Keratinocyte (primary cell): Measurements from ENCODE around the gene DGKI. TPM values are rescaled to one million over a fixed set of nuclear protein-coding genes. Genes with fewer than 3 reads are reported as not detected.

Source experiments
- DNase-seq: peaks from one replicate; pipeline ENCODE4 v3.0.0-alpha.2; 2011; ENCODE audit warnings: low read depth, missing footprints, low spot score
- FAIRE-seq: peaks from 2 replicates; lab custom pipeline; 2011; peaks lifted over from hg19 to GRCh38; lab: Jason Lieb, UNC
- H2AFZ ChIP-seq: 2 replicates; pipeline ENCODE4 v1.6.0; 2012; ENCODE audit warnings: low read length, control low read depth, inconsistent platforms; ENCODE audit not compliant: control insufficient read depth
- H3K27ac ChIP-seq: 2 replicates; pipeline ENCODE4 v1.5.1; 2011; ENCODE audit warnings: low read length; ENCODE audit not compliant: control insufficient read depth, insufficient read depth
- H3K27me3 ChIP-seq: 3 replicates; pipeline ENCODE4 v1.6.0; 2011; ENCODE audit warnings: low read length; ENCODE audit not compliant: control insufficient read depth, insufficient read depth; ENCODE audit errors: extremely low read depth
- H3K36me3 ChIP-seq, 2 experiments: 2 replicates in 1 of 2; 3 replicates in 1 of 2; pipeline ENCODE4 v1.5.1; 2011; ENCODE audit warnings: low read length in 2 of 2, mild to moderate bottlenecking in 1 of 2; ENCODE audit not compliant: control insufficient read depth in 2 of 2, insufficient read depth in 2 of 2; ENCODE audit errors: extremely low read depth in 1 of 2
- H3K4me1 ChIP-seq: 3 replicates; pipeline ENCODE4 v1.5.1; 2011; ENCODE audit warnings: low read length; ENCODE audit not compliant: control insufficient read depth, insufficient read depth; ENCODE audit errors: extremely low read depth
- H3K4me2 ChIP-seq: 3 replicates; pipeline ENCODE4 v1.6.0; 2011; ENCODE audit warnings: low read depth, low read length; ENCODE audit not compliant: control insufficient read depth, insufficient read depth; ENCODE audit errors: extremely low read depth
- H3K4me3 ChIP-seq, 3 experiments: fragments of 200-600 bp in 1 of 3; sonication (generic) in 1 of 3; 2 replicates in 2 of 3; 3 replicates in 1 of 3; pipeline ENCODE4 v1.5.1; 2011 to 2016; ENCODE audit warnings: low read length in 3 of 3, mild to moderate bottlenecking in 3 of 3, control low read depth in 2 of 3, inconsistent platforms in 1 of 3, low read depth in 1 of 3, mixed read lengths in 1 of 3, mixed run types in 1 of 3, moderate library complexity in 1 of 3; ENCODE audit not compliant: control insufficient read depth in 2 of 3, insufficient read depth in 2 of 3; ENCODE audit errors: extremely low read depth in 1 of 3
- H3K79me2 ChIP-seq: 2 replicates; pipeline ENCODE4 v1.6.0; 2012; ENCODE audit warnings: low read length; ENCODE audit not compliant: control insufficient read depth, insufficient read depth
- H3K9ac ChIP-seq: 3 replicates; pipeline ENCODE4 v1.6.0; 2011; ENCODE audit warnings: low read length; ENCODE audit not compliant: control insufficient read depth, insufficient read depth; ENCODE audit errors: extremely low read depth
- H3K9me1 ChIP-seq: 3 replicates; pipeline ENCODE4 v1.6.0; 2011; ENCODE audit warnings: low read length; ENCODE audit not compliant: control insufficient read depth, insufficient read depth; ENCODE audit errors: extremely low read depth
- H3K9me3 ChIP-seq: 2 replicates; pipeline ENCODE4 v1.5.1; 2012; ENCODE audit warnings: low read depth, low read length; ENCODE audit not compliant: control insufficient read depth
- H4K20me1 ChIP-seq: 3 replicates; pipeline ENCODE4 v1.6.0; 2011; ENCODE audit warnings: low read length; ENCODE audit not compliant: control insufficient read depth, insufficient read depth; ENCODE audit errors: extremely low read depth
- EZH2 ChIP-seq: IDR thresholded peaks from one replicate; pipeline ENCODE4 v1.6.1; 2012; ENCODE audit warnings: inconsistent platforms, mild to moderate bottlenecking, low read length, moderate library complexity
- dilution Hi-C: fragments of 300-500 bp; cut with MboI; formaldehyde crosslinking; loops from one replicate; pipeline ENCODE4 v1.7.0; 2020; ENCODE audit warnings: low sequenced_read_pairs; ENCODE audit not compliant: extremely low pct_ligation_motif_present
- polyA plus RNA-seq, 5 experiments: library from polyadenylated mRNA; depleted of rRNA in 3 of 5; stranded (reverse) in 3 of 5; stranded (forward) in 1 of 5; unstranded in 1 of 5; fragments of >200 nt; gene quantifications; 1 replicate in 1 of 5; 2 replicates in 3 of 5; 3 replicates in 1 of 5; pipeline versions ENCODE4 v1.2.1 to v1.2.3, GENCODE V29; 2011 to 2012; ENCODE audit warnings: missing spikeins in 2 of 5, low read depth in 1 of 5, low replicate concordance in 1 of 5
- TF ChIP-seq, protein P1 (sequence below), 3 experiments: IDR thresholded peaks in 1 of 3; conservative IDR thresholded peaks in 1 of 3; optimal IDR thresholded peaks in 1 of 3; 2 replicates in 2 of 3; 3 replicates in 1 of 3; pipeline versions ENCODE3 to v1.5.1; 2011; ENCODE audit warnings: low read length in 3 of 3, mild to moderate bottlenecking in 3 of 3, moderate library complexity in 2 of 3, control low read depth in 1 of 3, inconsistent platforms in 1 of 3; ENCODE audit not compliant: insufficient read depth in 2 of 3; ENCODE audit errors: extremely low read depth in 1 of 3

The DGKI gene
- polyA plus RNA-seq, 1 donor (not counting 4 experiments of a cell fraction or from before 2014, with no cell fraction given), result 0.14 TPM

DNA sequence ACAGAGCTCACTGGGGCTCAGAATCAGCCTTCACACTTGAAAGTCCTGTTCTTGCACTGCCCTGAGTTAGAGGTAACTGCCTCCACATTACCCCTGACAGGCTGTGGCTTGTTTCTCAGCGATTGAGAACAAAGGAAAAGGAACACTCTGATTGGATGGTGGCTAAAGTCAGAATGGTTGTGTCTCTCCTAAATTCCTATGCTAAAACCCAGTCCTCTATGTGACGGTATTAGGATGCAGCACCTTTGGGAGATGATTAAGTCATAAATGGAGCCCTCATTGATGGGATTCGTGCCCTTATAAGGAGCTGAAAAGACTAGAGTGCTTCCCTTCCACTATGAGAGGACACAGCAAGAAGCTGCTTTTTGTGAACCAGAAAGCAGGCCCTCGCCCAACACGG lies 38.9 kb upstream of the DGKI start:
- no peak overlapping the region for H3K4me3 ChIP-seq
- no peaks in the 10 kb centered on the region for H3K9me3 ChIP-seq
- DNase-seq (no peak), FAIRE-seq (peak; percentile 52)
- H4K20me1 ChIP-seq, result no peaks in the 10 kb centered on the region
- no peak overlapping the region for H2AFZ ChIP-seq
- no peak overlapping the region for H3K9ac ChIP-seq
- peak overlapping the region; percentile 26 for H3K4me2 ChIP-seq
- TF ChIP-seq EZH2, result no peak
- TF ChIP-seq, protein P1, sequence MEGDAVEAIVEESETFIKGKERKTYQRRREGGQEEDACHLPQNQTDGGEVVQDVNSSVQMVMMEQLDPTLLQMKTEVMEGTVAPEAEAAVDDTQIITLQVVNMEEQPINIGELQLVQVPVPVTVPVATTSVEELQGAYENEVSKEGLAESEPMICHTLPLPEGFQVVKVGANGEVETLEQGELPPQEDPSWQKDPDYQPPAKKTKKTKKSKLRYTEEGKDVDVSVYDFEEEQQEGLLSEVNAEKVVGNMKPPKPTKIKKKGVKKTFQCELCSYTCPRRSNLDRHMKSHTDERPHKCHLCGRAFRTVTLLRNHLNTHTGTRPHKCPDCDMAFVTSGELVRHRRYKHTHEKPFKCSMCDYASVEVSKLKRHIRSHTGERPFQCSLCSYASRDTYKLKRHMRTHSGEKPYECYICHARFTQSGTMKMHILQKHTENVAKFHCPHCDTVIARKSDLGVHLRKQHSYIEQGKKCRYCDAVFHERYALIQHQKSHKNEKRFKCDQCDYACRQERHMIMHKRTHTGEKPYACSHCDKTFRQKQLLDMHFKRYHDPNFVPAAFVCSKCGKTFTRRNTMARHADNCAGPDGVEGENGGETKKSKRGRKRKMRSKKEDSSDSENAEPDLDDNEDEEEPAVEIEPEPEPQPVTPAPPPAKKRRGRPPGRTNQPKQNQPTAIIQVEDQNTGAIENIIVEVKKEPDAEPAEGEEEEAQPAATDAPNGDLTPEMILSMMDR (optimal IDR thresholded peaks at IDR 0.05 in 1 of 3, IDR thresholded peaks at IDR 0.05 in 1 of 3, conservative IDR thresholded peaks at IDR 0.05 in 1 of 3; ENCODE audit: extremely low read depth in 1 of 3, insufficient read depth in 2 of 3, low read length in 3 of 3), result no peak
- peaks cover 28% of the 10 kb centered on the region for H3K4me1 ChIP-seq
- peaks cover 2% of the 10 kb centered on the region for H3K9me1 ChIP-seq
- no peak overlapping the region for H3K27ac ChIP-seq
- H3K36me3 ChIP-seq, result peaks cover 3 to 5% of the 10 kb centered on the region in 2 experiments
- dilution Hi-C loops, result no loop called here
- no peaks in the 10 kb centered on the region for H3K79me2 ChIP-seq
- no peaks in the 10 kb centered on the region for H3K27me3 ChIP-seq

DNA sequence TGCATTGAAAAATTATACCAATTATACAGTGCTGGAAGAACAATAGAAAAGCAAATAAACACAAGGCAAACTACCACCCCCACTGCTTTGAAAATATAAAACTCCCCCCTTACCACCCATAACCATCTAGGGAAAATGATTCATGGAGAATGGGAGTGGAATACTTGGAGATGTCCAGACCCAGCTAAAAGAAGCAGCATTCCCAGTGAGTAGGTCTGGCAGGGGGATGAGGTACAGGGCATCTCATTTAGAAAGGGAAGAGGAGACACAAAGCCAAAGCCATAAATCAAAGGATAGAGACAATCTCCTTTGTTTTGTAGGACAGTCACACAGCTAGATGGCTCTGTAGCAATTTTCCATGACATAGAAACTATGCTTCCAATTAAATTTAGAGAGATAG lies 36.0 kb upstream of the DGKI start:
- Histone ChIP-seq H4K20me1 (no peaks in the 10 kb centered on the region), H2AFZ (no peak overlapping the region), H3K79me2 (no peaks in the 10 kb centered on the region), H3K4me1 (peaks cover 45% of the 10 kb centered on the region), H3K27ac (peak overlapping the region; percentile 54), H3K27me3 (no peaks in the 10 kb centered on the region), H3K9me1 (peaks cover 2% of the 10 kb centered on the region), H3K9ac (no peak overlapping the region), H3K4me3 (no peak overlapping the region), H3K9me3 (no peaks in the 10 kb centered on the region), H3K36me3 (peaks cover 3 to 9% of the 10 kb centered on the region in 2 experiments), H3K4me2 (peak overlapping the region; percentile 52)
- dilution Hi-C loops, result no loop called here
- TF ChIP-seq, protein P1 (optimal IDR thresholded peaks at IDR 0.05 in 1 of 3, IDR thresholded peaks at IDR 0.05 in 1 of 3, conservative IDR thresholded peaks at IDR 0.05 in 1 of 3; ENCODE audit: extremely low read depth in 1 of 3, insufficient read depth in 2 of 3, low read length in 3 of 3), result no peak
- TF ChIP-seq EZH2, result no peak
- no peak for FAIRE-seq
- DNase-seq, result no peak
